Inferior parietal cortex (tissue), 1 donor: ENCODE results near the gene DEUP1.

Experiments used
- DNase-seq: peaks from one replicate; pipeline ENCODE4 v3.0.0-alpha.2; 2016; ENCODE audit errors: extremely low spot score

The DEUP1 gene

DNA sequence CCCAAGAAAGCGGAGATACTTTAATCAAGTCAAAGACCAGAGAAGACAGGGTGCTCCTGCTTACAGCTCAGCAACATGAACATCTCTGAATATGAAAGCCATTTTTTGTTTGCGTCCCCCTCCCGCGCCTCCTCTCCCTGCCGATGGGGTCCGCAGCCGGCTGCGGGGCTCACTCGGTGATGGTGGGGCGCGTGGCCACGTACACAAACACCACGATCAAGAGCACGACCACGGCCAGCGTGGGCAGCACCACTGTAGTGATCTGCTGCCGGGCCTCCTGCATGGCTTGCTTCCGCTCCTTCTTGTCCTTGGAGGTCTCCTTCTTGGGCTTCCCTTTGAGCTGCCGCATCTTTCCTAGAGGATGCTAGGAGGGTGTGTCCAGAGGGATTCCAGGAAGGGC is 148.3 kb downstream of the DEUP1 start:
- DNase-seq: no peak

DNA sequence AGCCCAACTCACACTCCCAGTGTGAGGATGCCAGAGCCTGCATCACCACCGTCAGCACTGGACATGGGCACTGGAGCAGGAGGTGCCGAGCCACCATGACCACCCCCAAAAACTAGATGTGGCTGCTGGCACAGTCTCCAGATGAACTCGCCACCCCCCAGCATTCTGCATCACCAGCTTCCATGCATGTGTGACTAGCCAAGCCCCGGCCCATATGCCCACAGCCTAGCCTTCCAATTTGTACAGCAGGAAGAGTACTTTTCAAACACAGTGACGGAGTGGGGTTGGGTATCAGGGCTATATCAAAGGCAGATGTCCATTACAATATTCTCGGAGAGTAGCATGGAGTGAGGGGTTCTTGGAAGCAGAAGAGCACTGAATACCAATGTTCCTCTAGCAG is 149.7 kb downstream of the DEUP1 start:
- no peak for DNase-seq

DNA sequence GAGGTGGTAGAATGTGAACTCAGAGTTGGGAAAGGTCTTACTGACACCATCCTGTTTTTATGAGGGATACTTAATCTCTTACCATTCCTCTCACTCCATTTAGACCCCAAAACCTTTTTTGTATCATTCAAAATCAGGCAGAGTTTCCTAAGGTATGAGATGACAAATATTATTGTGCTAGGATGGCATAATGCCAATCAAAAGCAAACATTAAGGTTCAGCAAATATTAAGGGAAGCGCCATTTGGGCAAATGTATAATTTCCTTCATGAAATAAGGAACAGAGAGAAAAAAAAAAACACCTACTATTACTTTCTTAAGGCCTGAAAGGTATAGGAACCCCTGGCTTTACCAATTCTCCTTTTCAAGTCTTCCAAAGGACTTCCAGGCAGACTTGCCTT is 150.2 kb downstream of the DEUP1 start:
- DNase-seq: no peak

DNA sequence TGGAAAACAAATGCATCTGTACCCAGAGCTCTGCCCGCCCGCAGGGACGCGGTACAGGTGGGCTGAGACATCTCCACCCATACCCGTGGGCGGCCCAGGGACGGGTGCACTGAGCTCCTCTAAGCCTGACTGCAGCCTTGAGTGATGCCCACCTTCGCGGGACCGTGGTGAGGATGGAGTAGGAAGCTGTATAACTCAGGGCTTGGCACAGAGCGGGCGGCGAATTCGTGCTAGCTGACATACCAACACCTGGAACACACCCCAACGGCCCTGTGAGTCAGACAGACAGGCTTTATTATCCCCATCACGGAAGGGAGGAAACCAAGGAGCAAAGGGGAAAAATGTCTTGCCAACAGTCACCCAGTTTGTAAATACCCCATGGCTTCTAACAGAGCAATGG is 150.7 kb downstream of the DEUP1 start:
- no peak for DNase-seq

DNA sequence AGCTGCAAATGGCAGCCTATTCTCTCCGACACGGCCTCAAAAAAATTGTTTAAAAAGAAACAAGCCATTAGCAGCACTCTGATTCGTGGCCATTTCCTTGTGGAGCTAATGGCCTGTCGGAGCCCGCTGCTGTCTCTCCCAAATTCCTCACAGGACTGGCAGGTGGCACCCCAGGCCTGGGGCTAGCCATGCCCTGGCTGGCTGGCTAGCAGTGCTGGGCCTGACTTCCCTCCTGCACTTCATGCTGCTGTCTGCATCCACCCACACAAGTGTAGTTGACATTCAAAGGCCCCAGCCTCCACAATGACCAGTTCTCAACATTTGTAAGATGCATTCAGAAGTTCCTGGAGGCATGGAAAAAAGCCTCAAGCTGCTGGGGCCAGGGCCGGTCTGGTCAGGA is 151.2 kb downstream of the DEUP1 start:
- DNase-seq: no peak

DNA sequence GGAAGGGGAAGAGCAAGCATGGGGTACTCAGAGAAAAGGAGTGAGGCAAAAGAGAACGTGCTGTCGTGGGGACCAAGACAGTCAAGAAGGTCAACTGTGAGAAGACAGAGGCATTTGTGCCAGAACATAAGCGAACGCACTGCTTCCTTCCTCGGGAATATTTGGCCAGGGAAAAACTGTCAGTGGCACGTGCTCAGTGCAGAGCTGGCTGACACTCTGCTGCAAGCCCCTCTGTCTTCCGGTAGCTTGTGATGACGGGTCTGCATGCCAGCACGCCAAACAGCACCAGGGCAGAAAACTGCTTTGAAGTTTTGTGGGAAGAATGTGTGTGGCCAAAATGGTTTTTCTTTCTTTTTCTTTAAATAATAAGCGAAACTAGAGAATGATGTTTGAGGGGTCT is 152.0 kb downstream of the DEUP1 start:
- DNase-seq: no peak

DNA sequence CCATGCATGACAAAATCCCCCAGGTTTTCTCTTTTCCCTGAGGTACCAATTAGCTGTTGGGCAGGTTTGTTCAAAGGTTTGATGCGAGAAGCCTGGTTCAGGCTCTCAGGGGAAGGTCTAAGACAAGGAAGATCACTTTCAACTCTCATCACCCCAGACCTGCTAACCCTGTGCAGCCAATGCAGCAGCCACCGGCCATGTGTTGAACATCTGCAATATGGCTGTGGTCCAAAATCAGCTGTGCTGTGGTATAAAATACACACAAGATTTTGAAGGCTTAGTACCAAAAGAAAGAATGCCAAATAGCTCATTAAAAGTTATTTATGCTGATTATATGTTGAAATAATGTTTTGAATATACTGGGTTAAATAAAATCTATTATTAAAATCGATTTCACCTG is 154.2 kb downstream of the DEUP1 start:
- DNase-seq: no peak

DNA sequence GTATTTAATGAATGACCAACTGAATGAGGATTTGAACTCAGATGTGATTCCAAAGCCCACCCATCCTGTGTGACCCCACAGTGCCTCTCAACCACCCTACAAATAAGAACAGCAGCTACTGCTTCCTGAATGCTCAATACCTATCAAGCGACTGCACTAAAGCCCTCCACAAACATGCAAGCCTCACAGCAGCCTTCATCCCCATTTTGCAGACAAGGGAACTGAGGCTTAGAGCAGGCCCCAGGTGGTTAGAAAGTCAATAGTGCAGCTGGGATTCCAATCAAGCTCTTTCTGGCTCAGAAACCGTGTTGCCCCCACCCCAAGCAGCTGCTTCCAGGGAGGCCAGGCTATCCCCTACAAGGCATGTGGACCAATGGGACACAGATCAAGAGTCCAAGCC is 155.4 kb downstream of the DEUP1 start:
- no peak for DNase-seq

DNA sequence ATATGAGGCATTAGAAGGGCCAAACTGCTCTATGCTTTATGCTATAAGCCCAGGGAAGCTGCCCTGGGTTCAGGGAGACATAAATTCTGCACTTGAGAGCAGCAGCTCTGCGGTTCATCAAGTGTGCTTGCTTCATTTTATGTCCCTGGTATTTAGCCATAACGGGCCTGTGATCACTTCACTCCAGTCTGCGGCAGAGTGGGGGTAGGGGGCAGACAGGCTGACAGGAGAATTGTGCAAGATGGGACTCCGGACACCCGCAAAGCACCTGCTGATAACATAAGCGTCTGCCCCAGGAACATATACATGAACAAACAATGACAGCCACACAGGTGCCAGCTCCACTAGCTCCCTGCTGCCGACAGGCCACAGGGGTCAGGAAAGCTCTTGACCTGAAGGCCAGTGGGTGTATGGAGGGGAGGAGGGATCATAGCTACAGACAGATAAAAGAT is 156.5 kb downstream of the DEUP1 start:
- DNase-seq: no peak
